GM18870 (cell line): ENCODE results near the gene ADGRG6.

ENCODE experiments used
- ATAC-seq: cut with Tn5 transposase; IDR thresholded peaks from one replicate; pipeline ENCODE4 v1.9.1; 2021; ENCODE audit warnings: moderate library complexity; ENCODE audit not compliant: unreplicated experiment

The ADGRG6 gene

GRCh38 chr6:142320366-142320765, 18.6 kb downstream of the ADGRG6 start:
- ATAC-seq, result no peak

GRCh38 chr6:142321451-142321850, 19.6 kb downstream of the ADGRG6 start:
- no peak for ATAC-seq

DNA sequence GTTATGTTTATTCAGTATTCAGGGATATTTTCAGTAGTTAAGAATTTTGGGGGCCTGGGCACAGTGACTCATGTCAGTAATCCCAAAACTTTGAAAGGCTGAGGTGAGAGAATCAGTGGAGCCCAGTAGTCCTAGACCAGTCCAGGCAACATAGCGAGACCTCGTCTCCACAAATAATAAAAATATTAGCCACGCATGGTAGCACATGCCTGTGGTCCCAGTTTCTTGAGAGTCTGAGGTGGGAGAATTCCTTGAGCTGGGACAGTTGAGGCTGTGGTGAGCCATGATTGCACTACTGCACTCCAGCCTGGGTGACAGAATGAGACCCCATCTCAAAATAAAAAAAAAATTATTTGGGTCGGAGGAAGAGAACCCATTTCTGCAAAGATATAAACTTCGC, 20.3 kb downstream of the ADGRG6 start:
- ATAC-seq, result no peak

GRCh38 chr6:142322504-142323198, 20.8 kb downstream of the ADGRG6 start:
- no peak for ATAC-seq

DNA sequence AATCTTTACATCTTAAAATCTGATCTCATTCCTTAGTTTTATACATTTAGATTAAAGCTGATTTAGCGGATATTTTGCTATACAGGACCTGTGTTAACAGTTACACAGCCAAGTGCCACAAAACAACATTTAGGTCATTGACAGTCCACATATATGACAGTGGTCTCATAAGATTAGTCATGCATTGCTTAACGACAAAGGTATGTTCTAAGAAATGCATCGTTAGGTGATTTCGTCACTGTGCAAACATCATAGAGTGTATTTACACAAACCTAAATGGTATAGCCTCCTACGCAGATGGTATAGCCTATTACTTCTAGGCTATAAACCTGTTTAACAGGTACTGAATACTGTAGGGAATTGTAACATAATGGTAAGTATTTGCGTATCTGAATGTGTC, 21.6 kb downstream of the ADGRG6 start:
- ATAC-seq, result no peak

GRCh38 chr6:142324111-142324510, 22.3 kb downstream of the ADGRG6 start:
- no peak for ATAC-seq

GRCh38 chr6:142325111-142325510, 23.3 kb downstream of the ADGRG6 start:
- no peak for ATAC-seq

GRCh38 chr6:142326540-142326939, 24.7 kb downstream of the ADGRG6 start:
- no peak for ATAC-seq

GRCh38 chr6:142328070-142328469, 26.3 kb downstream of the ADGRG6 start:
- no peak for ATAC-seq

DNA sequence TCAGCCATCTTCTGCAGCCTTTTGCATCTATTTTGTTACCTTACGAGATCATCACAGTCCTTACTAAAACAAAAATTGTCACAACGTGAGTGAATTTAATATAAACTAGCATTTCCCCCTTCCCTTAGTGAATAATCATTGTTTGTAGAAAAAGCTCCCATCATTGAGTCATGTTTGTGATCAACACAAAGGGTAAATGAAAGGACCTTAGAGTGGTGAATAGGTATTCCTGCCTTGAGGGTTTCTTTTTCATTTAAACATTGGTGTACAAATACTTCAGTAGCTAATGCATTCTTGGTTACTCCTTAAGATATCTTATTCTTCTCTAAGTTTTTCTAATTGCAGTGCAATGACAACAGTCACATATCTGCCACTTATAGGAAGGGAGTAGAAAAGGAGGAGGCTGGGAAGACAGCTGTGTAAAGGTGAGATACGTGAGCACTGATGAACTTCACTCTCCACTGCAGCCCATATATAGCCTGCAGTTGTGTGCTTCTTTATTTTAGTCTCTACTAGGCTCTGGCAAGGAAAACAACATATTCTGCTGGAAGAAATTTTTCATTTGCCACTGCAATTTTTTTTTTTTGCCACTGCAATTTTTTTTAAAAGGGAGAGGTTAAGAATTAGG, 27.8 kb downstream of the ADGRG6 start:
- ATAC-seq, result no peak

- ATAC-seq, result no peak
Observed at GRCh38 chr6:142331075-142331551, 29.3 kb downstream of the ADGRG6 start.

GRCh38 chr6:142331601-142332000, 29.8 kb downstream of the ADGRG6 start:
- ATAC-seq, result no peak

DNA sequence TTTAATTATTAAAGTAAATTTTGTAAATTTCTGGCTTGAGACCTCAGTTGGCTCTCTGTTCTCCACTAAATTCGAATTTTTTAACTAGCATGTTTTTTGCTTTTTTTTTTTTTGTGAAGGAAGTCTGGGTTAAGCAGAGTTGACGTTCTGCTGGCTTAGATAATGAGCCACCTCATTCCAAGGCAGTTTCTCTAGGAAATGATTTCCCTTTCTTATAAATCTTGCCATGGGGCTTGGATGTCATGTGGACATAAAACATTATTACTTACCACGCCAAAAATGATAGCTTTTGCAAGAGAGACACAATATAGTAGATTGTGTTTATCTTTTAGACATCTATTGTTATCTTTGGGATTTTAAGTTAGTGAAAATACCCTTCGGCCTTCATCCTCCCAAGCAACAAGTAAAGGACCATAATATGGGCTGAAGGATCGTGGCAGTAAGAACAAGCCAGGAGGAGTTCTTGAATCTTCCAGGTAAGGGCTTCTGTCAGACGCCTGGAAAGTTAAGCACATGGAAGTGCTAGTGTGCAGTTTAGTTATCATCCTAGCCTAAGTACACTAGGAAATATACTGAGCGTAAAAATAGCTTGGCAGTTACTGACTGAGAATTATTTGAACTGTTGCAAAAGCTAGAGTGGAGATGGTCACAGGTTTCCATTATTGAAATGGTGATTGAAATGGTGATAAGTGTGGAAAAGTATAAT, 30.7 kb downstream of the ADGRG6 start:
- ATAC-seq, result no peak

DNA sequence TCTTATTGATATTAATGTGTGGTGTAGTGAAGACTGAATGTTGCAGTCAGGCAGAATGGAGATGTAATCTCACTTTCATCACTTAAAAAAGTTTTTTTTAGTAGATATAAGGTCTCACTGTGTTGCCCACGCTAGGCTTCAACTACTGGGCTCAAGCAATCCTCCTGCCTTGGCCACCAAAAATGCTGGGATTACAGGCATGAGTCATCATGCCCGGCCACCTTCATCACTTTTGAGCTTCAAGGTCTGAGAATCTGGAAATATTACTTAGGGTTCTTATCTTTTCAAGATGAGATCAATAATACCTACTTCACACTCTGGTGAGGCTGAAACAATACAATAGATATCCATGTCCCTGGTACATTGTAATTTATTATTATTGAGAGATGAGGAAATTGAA, 31.6 kb downstream of the ADGRG6 start:
- no peak for ATAC-seq

DNA sequence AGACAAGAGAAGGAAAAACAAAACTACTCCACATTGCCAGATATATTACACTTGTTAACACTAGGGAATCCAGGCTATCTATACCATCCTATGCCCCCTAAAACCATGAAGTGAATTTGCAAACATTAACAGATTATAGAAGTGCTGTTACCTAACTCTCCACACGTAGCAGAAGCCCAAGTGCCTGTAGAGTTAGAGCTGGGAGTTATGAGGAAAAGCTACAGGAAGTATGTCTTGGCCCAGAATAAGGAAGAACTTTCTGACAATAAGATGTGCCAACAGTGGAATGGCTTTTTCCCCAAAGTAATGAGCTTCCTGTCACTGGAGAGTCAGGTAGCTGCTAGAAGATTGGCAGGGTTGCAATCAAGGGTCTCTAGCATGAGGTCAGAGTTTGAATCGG, 32.5 kb downstream of the ADGRG6 start:
- ATAC-seq, result no peak

- no peak for ATAC-seq
Observed at GRCh38 chr6:142335415-142335814, 33.6 kb downstream of the ADGRG6 start.

GRCh38 chr6:142336183-142336582, 34.4 kb downstream of the ADGRG6 start:
- ATAC-seq, result no peak

GRCh38 chr6:142336787-142337186, 35.0 kb downstream of the ADGRG6 start:
- ATAC-seq, result no peak

DNA sequence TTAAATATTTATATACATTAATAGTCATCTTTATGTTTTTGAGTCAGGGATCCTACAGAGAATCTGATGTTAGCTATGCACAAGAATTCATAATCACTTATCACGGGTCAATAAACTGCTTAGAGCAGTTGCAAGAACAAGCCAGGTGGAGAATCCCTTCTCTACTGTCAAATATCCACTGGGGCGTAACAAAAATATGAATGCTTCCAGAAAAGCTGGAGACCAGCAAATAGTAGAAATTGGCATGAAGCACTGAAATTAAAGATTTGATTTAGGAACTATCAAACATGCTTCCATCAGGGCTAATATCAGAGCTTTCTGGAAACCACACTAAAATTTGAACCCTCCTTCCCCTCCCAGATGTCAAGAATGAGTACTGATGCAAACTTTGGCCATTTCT, 37.3 kb downstream of the ADGRG6 start:
- ATAC-seq, result no peak

- no peak for ATAC-seq
Observed at GRCh38 chr6:142339968-142340658, 38.3 kb downstream of the ADGRG6 start.

DNA sequence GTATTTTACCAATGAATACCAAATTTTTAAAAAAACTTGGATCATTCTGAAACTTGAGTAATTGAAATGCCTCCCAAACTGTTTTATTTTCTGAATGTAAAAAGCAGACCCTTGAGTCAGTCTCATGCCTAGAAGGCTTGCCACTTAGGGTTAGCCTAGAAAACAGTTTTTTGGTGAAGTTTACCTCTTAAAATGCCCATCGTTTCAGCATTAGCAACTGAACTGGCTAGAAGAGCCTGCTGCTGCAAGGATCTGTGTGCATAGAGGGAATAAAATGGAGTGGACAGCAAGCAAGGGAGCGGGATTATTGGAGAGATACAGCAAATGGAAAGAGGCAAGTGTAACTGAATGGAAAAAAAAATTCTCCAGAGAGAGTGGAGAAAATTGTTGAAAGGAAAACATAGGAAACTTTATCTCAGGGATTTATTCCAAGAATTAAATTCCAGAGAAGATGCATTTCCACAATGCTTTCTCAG, 40.1 kb downstream of the ADGRG6 start:
- ATAC-seq, result no peak
